H9 (cell line): ENCODE data around the gene CSMD2. TPM values are rescaled to one million over a fixed set of nuclear protein-coding genes. Genes with fewer than 3 reads are reported as not detected.

ENCODE experiments used
- DNase-seq: peaks from one replicate; pipeline ENCODE4 v3.0.0-alpha.2; 2017
- H2AFZ ChIP-seq: one replicate; pipeline ENCODE4 v1.6.1; 2013; ENCODE audit warnings: mild to moderate bottlenecking, low read length, control low read depth, moderate library complexity
- H2AK5ac ChIP-seq: 2 replicates; pipeline ENCODE4 v1.6.1; 2013; ENCODE audit warnings: low read length, control low read depth, mixed read lengths; ENCODE audit not compliant: insufficient read length
- H2BK120ac ChIP-seq: one replicate; pipeline ENCODE4 v1.6.1; 2013; ENCODE audit warnings: low read depth, mild to moderate bottlenecking, low read length, control low read depth, inconsistent platforms; ENCODE audit not compliant: poor library complexity, severe bottlenecking
- H2BK12ac ChIP-seq: 2 replicates; pipeline ENCODE4 v1.6.1; 2013; ENCODE audit warnings: low read length, control low read depth, mixed read lengths, low read depth; ENCODE audit not compliant: insufficient read length
- H2BK15ac ChIP-seq: 2 replicates; pipeline ENCODE4 v1.6.1; 2013; ENCODE audit warnings: low read depth, low read length, control low read depth
- H2BK20ac ChIP-seq: one replicate; pipeline ENCODE4 v1.6.1; 2013; ENCODE audit warnings: low read depth, mild to moderate bottlenecking, low read length, control low read depth, inconsistent platforms; ENCODE audit not compliant: poor library complexity, severe bottlenecking
- H2BK5ac ChIP-seq: 2 replicates; pipeline ENCODE4 v1.6.1; 2013; ENCODE audit warnings: low read length, control low read depth, mixed read lengths; ENCODE audit not compliant: insufficient read length
- H3K14ac ChIP-seq: 2 replicates; pipeline ENCODE4 v1.6.1; 2013; ENCODE audit warnings: low read length, control low read depth; ENCODE audit not compliant: insufficient read depth
- H3K18ac ChIP-seq: 2 replicates; pipeline ENCODE4 v1.6.1; 2013; ENCODE audit warnings: low read depth, mild to moderate bottlenecking, mixed read lengths, low read length, control low read depth; ENCODE audit not compliant: insufficient read length
- H3K23ac ChIP-seq: 2 replicates; pipeline ENCODE4 v1.6.1; 2013; ENCODE audit warnings: low read length, control low read depth, mixed read lengths, low read depth; ENCODE audit not compliant: insufficient read length
- H3K23me2 ChIP-seq: 2 replicates; pipeline ENCODE4 v1.6.1; 2013; ENCODE audit warnings: low read depth, mild to moderate bottlenecking, mixed read lengths, low read length, control low read depth; ENCODE audit not compliant: insufficient read length, poor library complexity, severe bottlenecking
- H3K27ac ChIP-seq: 2 replicates; pipeline ENCODE4 v1.5.1; 2013; ENCODE audit warnings: low read length, control low read depth, mixed read lengths, low read depth; ENCODE audit not compliant: insufficient read length
- H3K27me3 ChIP-seq: 2 replicates; pipeline ENCODE4 v1.6.1; 2013; ENCODE audit warnings: low read length, control low read depth, inconsistent platforms; ENCODE audit not compliant: insufficient read depth
- H3K4ac ChIP-seq: 2 replicates; pipeline ENCODE4 v1.6.1; 2013; ENCODE audit warnings: low read depth, mild to moderate bottlenecking, control low read depth, inconsistent platforms, low read length, moderate library complexity
- H3K4me1 ChIP-seq: 2 replicates; pipeline ENCODE4 v1.6.1; 2013; ENCODE audit warnings: low read length, control low read depth, inconsistent platforms; ENCODE audit not compliant: insufficient read depth
- H3K4me2 ChIP-seq: 2 replicates; pipeline ENCODE4 v1.6.1; 2013; ENCODE audit warnings: low read length, control low read depth, mixed read lengths; ENCODE audit not compliant: insufficient read length, insufficient read depth
- H3K56ac ChIP-seq: 2 replicates; pipeline ENCODE4 v1.6.1; 2013; ENCODE audit warnings: low read depth, mild to moderate bottlenecking, mixed read lengths, low read length, control low read depth; ENCODE audit not compliant: insufficient read length
- H3K79me1 ChIP-seq: 2 replicates; pipeline ENCODE4 v1.6.1; 2013; ENCODE audit warnings: low read depth, mild to moderate bottlenecking, moderate library complexity, low read length, control low read depth, inconsistent platforms; ENCODE audit not compliant: insufficient read depth, poor library complexity, severe bottlenecking
- H3K79me2 ChIP-seq: 2 replicates; pipeline ENCODE4 v1.6.1; 2013; ENCODE audit warnings: low read length, control low read depth, inconsistent platforms; ENCODE audit not compliant: insufficient read depth
- H3K9ac ChIP-seq: 2 replicates; pipeline ENCODE4 v1.6.1; 2013; ENCODE audit warnings: low read length, control low read depth, mixed read lengths; ENCODE audit not compliant: insufficient read length; ENCODE audit errors: extremely low read depth
- H3K9me3 ChIP-seq: one replicate; pipeline ENCODE4 v1.6.1; 2013; ENCODE audit warnings: low read depth, low read length, inconsistent platforms; ENCODE audit not compliant: control insufficient read depth
- H3T11ph ChIP-seq: one replicate; pipeline ENCODE4 v1.6.1; 2013; ENCODE audit warnings: mild to moderate bottlenecking, low read length, control low read depth, inconsistent platforms
- H4K20me1 ChIP-seq: one replicate; pipeline ENCODE4 v1.6.1; 2013; ENCODE audit not compliant: control insufficient read depth, insufficient read length, insufficient read depth
- H4K5ac ChIP-seq: 2 replicates; pipeline ENCODE4 v1.6.1; 2013; ENCODE audit warnings: low read depth, mild to moderate bottlenecking, mixed read lengths, low read length, control low read depth; ENCODE audit not compliant: insufficient read length
- H4K8ac ChIP-seq: replicated peaks from 2 replicates; pipeline ENCODE4 v1.6.1; 2013; ENCODE audit warnings: low read length, control low read depth, mixed read lengths, low read depth; ENCODE audit not compliant: insufficient read length
- H4K91ac ChIP-seq: 2 replicates; pipeline ENCODE4 v1.6.1; 2013; ENCODE audit warnings: low read depth, mild to moderate bottlenecking, moderate library complexity, mixed read lengths, low read length, control low read depth; ENCODE audit not compliant: insufficient read length
- H3K27ac Mint-ChIP-seq, 3 experiments: 2 replicates in 2 of 3; 3 replicates in 1 of 3; pipeline ENCODE4 v1.8.0; 2020 to 2021; ENCODE audit warnings: mixed read lengths in 3 of 3, mild to moderate bottlenecking in 1 of 3, moderate library complexity in 1 of 3
- H3K27me3 Mint-ChIP-seq: 2 replicates; pipeline ENCODE4 v1.8.0; 2021; ENCODE audit warnings: low read depth, mild to moderate bottlenecking, moderate library complexity, mixed read lengths
- H3K36me3 Mint-ChIP-seq, 3 experiments: 2 replicates in 2 of 3; 3 replicates in 1 of 3; pipeline ENCODE4 v1.8.0; 2020 to 2021; ENCODE audit warnings: low read depth in 3 of 3, mixed read lengths in 3 of 3; ENCODE audit not compliant: insufficient read depth in 1 of 3
- H3K4me1 Mint-ChIP-seq, 2 experiments: 2 replicates each; pipeline ENCODE4 v1.8.0; 2020; ENCODE audit warnings: mixed read lengths in 2 of 2
- H3K4me3 Mint-ChIP-seq, 2 experiments: 2 replicates in 1 of 2; 3 replicates in 1 of 2; pipeline ENCODE4 v1.8.0; 2020 to 2021; ENCODE audit warnings: mild to moderate bottlenecking in 2 of 2, mixed read lengths in 2 of 2, moderate library complexity in 1 of 2
- H3K9me3 Mint-ChIP-seq, 2 experiments: 2 replicates in 1 of 2; 3 replicates in 1 of 2; pipeline ENCODE4 v1.8.0; 2020; ENCODE audit warnings: mild to moderate bottlenecking in 2 of 2, mixed read lengths in 2 of 2, moderate library complexity in 1 of 2
- CTCF ChIP-seq: fragments of 200-600 bp; sonication (generic); conservative IDR thresholded peaks from 3 replicates; pipeline ENCODE4 v1.8.0; 2021; ENCODE audit warnings: antibody characterized with exemption, mild to moderate bottlenecking
- WGBS: extraction: QIAGEN DNeasy Blood & Tissue Kit; methylation state at CpG from one replicate; pipeline ENCODE4 v1.1.7; 2013; ENCODE audit warnings: missing lambda C conversion rate, low lambda C conversion rate, mixed read lengths; ENCODE audit not compliant: insufficient read length; ENCODE audit errors: extremely low coverage; 5-methylcytosine and 5-hydroxymethylcytosine counted together
- total RNA-seq: library from RNA; stranded (reverse); gene quantifications from 2 replicates; pipeline ENCODE4 v1.2.1, GENCODE V29; 2021

CSMD2 gene
- total RNA-seq, 1 experiment from 2014 or later, result 6.4 TPM

- Histone ChIP-seq H2BK120ac (no peak overlapping the region), H2BK15ac (no peak overlapping the region), H3T11ph (no peak overlapping the region), H2BK20ac (no peak overlapping the region), H3K27ac (no peak overlapping the region), H3K79me2 (no peaks in the 10 kb centered on the region), H3K23me2 (no peaks in the 10 kb centered on the region), H3K14ac (no peak overlapping the region), H3K4me2 (no peak overlapping the region), H3K79me1 (no peaks in the 10 kb centered on the region), H4K5ac (no peak overlapping the region), H2AK5ac (no peak overlapping the region), H2BK12ac (no peak overlapping the region), H2AFZ (no peak overlapping the region), H4K20me1 (no peaks in the 10 kb centered on the region), H3K23ac (no peak overlapping the region), H3K9me3 (no peaks in the 10 kb centered on the region), H3K27me3 (no peaks in the 10 kb centered on the region), H2BK5ac (no peak overlapping the region), H3K56ac (no peak overlapping the region), H4K91ac (no peak overlapping the region), H3K18ac (no peak overlapping the region), H3K4me1 (no peaks in the 10 kb centered on the region), H3K4ac (no peak overlapping the region), H4K8ac (no peak overlapping the region), H3K9ac (no peak overlapping the region)
- no peak for TF ChIP-seq CTCF
- peaks cover 0 to 4% (median 3%) of the 10 kb centered on the region in 3 experiments; a peak in 3 of 7 replicates for H3K36me3 Mint-ChIP-seq
- WGBS, result no CpG with 5 or more reads among the region's 1 CpG
- no peak overlapping the region for H3K4me3 Mint-ChIP-seq
- H3K9me3 Mint-ChIP-seq, result peaks cover 0 to 3% of the 10 kb centered on the region in 2 experiments; a peak in 1 of 5 replicates
- no peaks in the 10 kb centered on the region for H3K4me1 Mint-ChIP-seq
- H3K27ac Mint-ChIP-seq, result no peak overlapping the region
- H3K27me3 Mint-ChIP-seq, result peaks cover 2% of the 10 kb centered on the region; the same call in 1 of the 2 replicates
- DNase-seq, result no peak
Measured at GRCh38 chr1:33906156-33906555, 258.9 kb downstream of the CSMD2 start.
